OCI-LY7 (cell line): ENCODE results near the gene RORC. TPM values are rescaled to one million over a fixed set of nuclear protein-coding genes. Genes with fewer than 3 reads are reported as not detected.
A peak's percentile ranks its signal among the peaks of the same experiment; 100 is the strongest.

Experiments
- BruUV-seq: library from RNA; stranded (reverse); fragments of 400-500 nt; replicated peaks from 2 replicates; lab custom pipeline; 2021; lab: Mats Ljungman, UMichigan
- CTCF ChIA-PET: fragments of 300-600 bp; sonication (Branson Sonifier 250); formaldehyde crosslinking; loops from one replicate; lab custom pipeline; 2022; ENCODE audit warnings: antibody characterized with exemption; ENCODE audit not compliant: unreplicated experiment; lab: Charles Lee
- POLR2A ChIA-PET: fragments of 300-600 bp; sonication (Branson Sonifier 250); formaldehyde crosslinking; loops from one replicate; lab custom pipeline; 2022; ENCODE audit warnings: antibody characterized with exemption; lab: Charles Lee
- DNase-seq: peaks from one replicate; pipeline ENCODE4 v3.0.0-alpha.2; 2015; ENCODE audit warnings: low spot score
- H2AFZ ChIP-seq: fragments of 200-600 bp; sonication (generic), shearing (Covaris generic); 2 replicates; pipeline ENCODE4 v1.6.1; 2014; ENCODE audit warnings: mild to moderate bottlenecking, antibody characterized with exemption, low read length, moderate library complexity
- H3K27ac ChIP-seq: fragments of 200-600 bp; sonication (generic); 2 replicates; pipeline ENCODE4 v1.5.1; 2014; ENCODE audit warnings: mixed run types, low read depth, mild to moderate bottlenecking, moderate library complexity, low read length, inconsistent platforms; ENCODE audit not compliant: poor library complexity, severe bottlenecking
- H3K36me3 ChIP-seq: fragments of 200-600 bp; sonication (generic); 2 replicates; pipeline ENCODE4 v1.6.1; 2014; ENCODE audit warnings: mild to moderate bottlenecking, antibody characterized with exemption, low read length, moderate library complexity, mixed read lengths; ENCODE audit not compliant: insufficient read depth
- H3K4me1 ChIP-seq: fragments of 200-600 bp; sonication (generic); 2 replicates; pipeline ENCODE4 v1.5.1; 2014; ENCODE audit warnings: mild to moderate bottlenecking, low read length; ENCODE audit not compliant: insufficient read depth, poor library complexity, severe bottlenecking
- H3K4me2 ChIP-seq: fragments of 200-600 bp; sonication (generic); 2 replicates; pipeline ENCODE4 v1.6.1; 2014; ENCODE audit warnings: mild to moderate bottlenecking, low read length
- H3K4me3 ChIP-seq: fragments of 200-600 bp; sonication (generic); 2 replicates; pipeline ENCODE4 v1.5.1; 2014; ENCODE audit warnings: mild to moderate bottlenecking, low read depth, low read length; ENCODE audit not compliant: poor library complexity, severe bottlenecking
- H3K79me2 ChIP-seq: fragments of 200-600 bp; sonication (generic); 2 replicates; pipeline ENCODE4 v1.6.1; 2016; ENCODE audit warnings: low read depth, mild to moderate bottlenecking, low read length, moderate library complexity, mixed read lengths; ENCODE audit not compliant: insufficient read depth
- H3K9me2 ChIP-seq: fragments of 200-600 bp; sonication (generic); 2 replicates; pipeline ENCODE4 v1.6.1; 2016; ENCODE audit warnings: mild to moderate bottlenecking, low read length, mixed read lengths; ENCODE audit not compliant: insufficient read depth
- H3K9me3 ChIP-seq: fragments of 200-600 bp; sonication (generic); 2 replicates; pipeline ENCODE4 v1.6.1; 2014; ENCODE audit warnings: mild to moderate bottlenecking, mixed run types, low read length, mixed read lengths
- H4K20me1 ChIP-seq: fragments of 200-600 bp; sonication (generic); 2 replicates; pipeline ENCODE4 v1.6.1; 2014; ENCODE audit warnings: mild to moderate bottlenecking, antibody characterized with exemption, low read length, moderate library complexity, mixed read lengths; ENCODE audit not compliant: insufficient read depth
- EZH2phosphoT487 ChIP-seq: fragments of 200-600 bp; sonication (generic); IDR thresholded peaks from 2 replicates; pipeline ENCODE4 v1.6.1; 2018; ENCODE audit warnings: low read depth, borderline replicate concordance, mild to moderate bottlenecking, mixed run types, antibody characterized with exemption, low read length, moderate library complexity, mixed read lengths
- intact Hi-C: fragments of 100-400 bp; cut with micrococcal nuclease; formaldehyde crosslinking; loops from one replicate; pipeline ENCODE4 v1.10.0; 2022; ENCODE audit not compliant: unreplicated experiment
- total RNA-seq, 2 experiments: library from RNA; depleted of rRNA in 1 of 2; stranded (reverse); fragments of >200 nt in 1 of 2; shearing (Covaris generic) in 1 of 2; gene quantifications; 2 replicates each; pipeline ENCODE4 v1.2.3, GENCODE V29; 2014 to 2022
- TF ChIP-seq, protein P1 (sequence below): fragments of 200-600 bp; sonication (generic); conservative IDR thresholded peaks from 2 replicates; pipeline ENCODE4 v1.5.1; 2014; ENCODE audit warnings: mild to moderate bottlenecking, antibody characterized with exemption, low read length, moderate library complexity, mixed read lengths

The RORC gene
- total RNA-seq, 2 experiments from 2014 or later: not detected

GRCh38 chr1:151833172-151833900, 1.7 kb upstream of the RORC start:
- Histone ChIP-seq H3K4me1 (peaks cover 6% of the 10 kb centered on the region), H3K9me3 (no peaks in the 10 kb centered on the region), H3K27ac (no peak overlapping the region), H3K9me2 (no peaks in the 10 kb centered on the region), H3K36me3 (no peaks in the 10 kb centered on the region), H3K79me2 (no peaks in the 10 kb centered on the region), H2AFZ (no peak overlapping the region), H3K4me3 (no peak overlapping the region), H4K20me1 (no peaks in the 10 kb centered on the region), H3K4me2 (no peak overlapping the region)
- ChIA-PET CTCF (no interaction called here), POLR2A (no interaction called here)
- no peak for TF ChIP-seq EZH2phosphoT487
- TF ChIP-seq, protein P1, sequence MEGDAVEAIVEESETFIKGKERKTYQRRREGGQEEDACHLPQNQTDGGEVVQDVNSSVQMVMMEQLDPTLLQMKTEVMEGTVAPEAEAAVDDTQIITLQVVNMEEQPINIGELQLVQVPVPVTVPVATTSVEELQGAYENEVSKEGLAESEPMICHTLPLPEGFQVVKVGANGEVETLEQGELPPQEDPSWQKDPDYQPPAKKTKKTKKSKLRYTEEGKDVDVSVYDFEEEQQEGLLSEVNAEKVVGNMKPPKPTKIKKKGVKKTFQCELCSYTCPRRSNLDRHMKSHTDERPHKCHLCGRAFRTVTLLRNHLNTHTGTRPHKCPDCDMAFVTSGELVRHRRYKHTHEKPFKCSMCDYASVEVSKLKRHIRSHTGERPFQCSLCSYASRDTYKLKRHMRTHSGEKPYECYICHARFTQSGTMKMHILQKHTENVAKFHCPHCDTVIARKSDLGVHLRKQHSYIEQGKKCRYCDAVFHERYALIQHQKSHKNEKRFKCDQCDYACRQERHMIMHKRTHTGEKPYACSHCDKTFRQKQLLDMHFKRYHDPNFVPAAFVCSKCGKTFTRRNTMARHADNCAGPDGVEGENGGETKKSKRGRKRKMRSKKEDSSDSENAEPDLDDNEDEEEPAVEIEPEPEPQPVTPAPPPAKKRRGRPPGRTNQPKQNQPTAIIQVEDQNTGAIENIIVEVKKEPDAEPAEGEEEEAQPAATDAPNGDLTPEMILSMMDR: no peak
- BruUV-seq: no TSS peak
- no peak for DNase-seq
- intact Hi-C loops: loop anchor here (5.0 kb wide), 1 partner anchor 391 kb away; no protein-coding TSS in a partner anchor

GRCh38 chr1:151832318-151832980, 847 bp upstream of the RORC start:
- DNase-seq: no peak
- no peak overlapping the region for H3K27ac ChIP-seq
- BruUV-seq: no TSS peak
- TF ChIP-seq, protein P1: no peak
- TF ChIP-seq EZH2phosphoT487: no peak
- no peaks in the 10 kb centered on the region for H3K36me3 ChIP-seq
- H4K20me1 ChIP-seq: no peaks in the 10 kb centered on the region
- H3K79me2 ChIP-seq: no peaks in the 10 kb centered on the region
- CTCF ChIA-PET: no interaction called here
- H3K4me3 ChIP-seq: no peak overlapping the region
- no peaks in the 10 kb centered on the region for H3K9me3 ChIP-seq
- intact Hi-C loops: loop anchor here (5.0 kb wide), 1 partner anchor 390 kb away; no protein-coding TSS in a partner anchor
- POLR2A ChIA-PET: no interaction called here
- no peak overlapping the region for H3K4me2 ChIP-seq
- peaks cover 6% of the 10 kb centered on the region for H3K4me1 ChIP-seq
- no peaks in the 10 kb centered on the region for H3K9me2 ChIP-seq
- H2AFZ ChIP-seq: 0 out of 2 replicates have a peak overlapping the region, but pooled peaks have one; percentile 5

GRCh38 chr1:151831256-151831591, 378 bp downstream of the RORC start:
- no peak overlapping the region for H3K4me3 ChIP-seq
- H3K27ac ChIP-seq: no peak overlapping the region
- H3K4me1 ChIP-seq: peaks cover 8% of the 10 kb centered on the region
- H2AFZ ChIP-seq: no peak overlapping the region
- H3K9me3 ChIP-seq: no peaks in the 10 kb centered on the region
- no peak for DNase-seq
- CTCF ChIA-PET: no interaction called here
- no peaks in the 10 kb centered on the region for H3K9me2 ChIP-seq
- TF ChIP-seq EZH2phosphoT487: no peak
- TF ChIP-seq, protein P1: no peak
- H3K79me2 ChIP-seq: no peaks in the 10 kb centered on the region
- no peaks in the 10 kb centered on the region for H3K36me3 ChIP-seq
- no TSS peak for BruUV-seq
- H3K4me2 ChIP-seq: no peak overlapping the region
- no peaks in the 10 kb centered on the region for H4K20me1 ChIP-seq
- intact Hi-C loops: loop anchor here (5.0 kb wide), 1 partner anchor 389 kb away; no protein-coding TSS in a partner anchor
- POLR2A ChIA-PET: interaction anchor here (0.5 to 0.7 kb wide), 2 partner anchors 24 to 229 kb away, joined by 4 to 7 read pairs; no protein-coding TSS in a partner anchor
